ENCODE measurements around the gene C2orf80.

GRCh38 chr2:208130712-208131110, 59.1 kb downstream of the C2orf80 start:
- TF ChIP-seq POLR2AphosphoS5 (IDR thresholded peaks at IDR 0.05; ENCODE audit: low read depth) (no peak), CTCF (conservative IDR thresholded peaks at IDR 0.05; ENCODE audit: low read depth in 2 of 2) (no peak), REST (IDR thresholded peaks at IDR 0.05; ENCODE audit: unreplicated experiment) (no peak), CREB1 (CRISPR knock-in tag; IDR thresholded peaks at IDR 0.05; ENCODE audit: low read depth) (no peak), EZH2 (IDR thresholded peaks at IDR 0.05; ENCODE audit: low read depth, unreplicated experiment) (no peak), JUNB (IDR thresholded peaks at IDR 0.05; ENCODE audit: unreplicated experiment) (no peak)

Measured in GM23338 (cell line).